Small intestine (tissue), 7 donors: ENCODE results near the gene FRMD1. TPM values are rescaled to one million over a fixed set of nuclear protein-coding genes. Genes with fewer than 3 reads are reported as not detected.
A peak's percentile ranks its signal among the peaks of the same experiment; 100 is the strongest.

Experiments
- DNase-seq, 2 donors: peaks; one replicate each; pipeline versions ENCODE4 v3.0.0 to v3.0.0-alpha.2; 2013
- FAIRE-seq: peaks from 2 replicates; lab custom pipeline; 2012; peaks lifted over from hg19 to GRCh38; lab: Jason Lieb, UNC
- H3K27ac ChIP-seq, 3 donors: one replicate each; pipeline ENCODE4 v1.5.1; 2013; ENCODE audit warnings: low read length in 2 of 3, mild to moderate bottlenecking in 2 of 3, control low read depth in 1 of 3, inconsistent platforms in 1 of 3, low read depth in 1 of 3, moderate library complexity in 1 of 3
- H3K27me3 ChIP-seq, 3 donors: one replicate each; pipeline ENCODE4 v1.6.1; 2013; ENCODE audit warnings: low read length in 3 of 3, inconsistent platforms in 1 of 3; ENCODE audit not compliant: control insufficient read depth in 3 of 3, insufficient read depth in 3 of 3
- H3K36me3 ChIP-seq, 3 donors: one replicate each; pipeline ENCODE4 v1.6.1; 2013; ENCODE audit warnings: low read length in 3 of 3, inconsistent platforms in 1 of 3, low read depth in 1 of 3, mild to moderate bottlenecking in 1 of 3, moderate library complexity in 1 of 3; ENCODE audit not compliant: control insufficient read depth in 3 of 3, insufficient read depth in 2 of 3
- H3K4me1 ChIP-seq, 3 donors: one replicate each; pipeline ENCODE4 v1.6.1; 2013; ENCODE audit warnings: low read length in 2 of 3, inconsistent platforms in 1 of 3, low read depth in 1 of 3, mild to moderate bottlenecking in 1 of 3, moderate library complexity in 1 of 3; ENCODE audit not compliant: control insufficient read depth in 3 of 3, insufficient read depth in 2 of 3
- H3K4me3 ChIP-seq, 3 donors: one replicate each; pipeline ENCODE4 v1.5.1; 2013; ENCODE audit warnings: low read length in 3 of 3, control low read depth in 1 of 3, inconsistent platforms in 1 of 3, low read depth in 1 of 3, mild to moderate bottlenecking in 1 of 3, moderate library complexity in 1 of 3
- H3K9me3 ChIP-seq, 2 donors: one replicate each; pipeline ENCODE4 v1.6.1; 2013; ENCODE audit warnings: low read depth in 1 of 2, low read length in 1 of 2; ENCODE audit not compliant: control insufficient read depth in 2 of 2, insufficient read depth in 1 of 2
- WGBS, 3 donors: extraction: QIAGEN DNeasy Blood & Tissue Kit; methylation state at CpG; one replicate each; pipeline ENCODE4 v1.1.7; 2013; 5-methylcytosine and 5-hydroxymethylcytosine counted together
- polyA plus RNA-seq, 4 donors: library from polyadenylated mRNA; stranded (reverse) in 3 of 4; unstranded in 1 of 4; fragments of 200-250 nt in 3 of 4; fragments of 120-200 nt in 1 of 4; gene quantifications; one replicate each; pipeline versions ENCODE4 v1.2.1 to v1.2.3, GENCODE V29; 2013
- donor health status: healthy with polysubstance abuse.
- donor health status: control.
- donor health status: control.
- donor health status: Bipolar disorder and iron deficiency.
- donor health status: healthy.

The FRMD1 gene
- polyA plus RNA-seq, 4 donors = 0.15 to 11.5 (median 1.3) TPM

- Histone ChIP-seq H3K4me1 (peaks cover 0 to 45% (median 0%) of the 10 kb centered on the region in 3 donors), H3K9me3 (peaks cover 0 to 16% of the 10 kb centered on the region in 2 donors), H3K4me3 (no peak overlapping the region), H3K36me3 (no peaks in the 10 kb centered on the region), H3K27ac (peak overlapping the region in 1 of 3 donors; percentile 97), H3K27me3 (no peaks in the 10 kb centered on the region)
- DNase-seq (no peak), FAIRE-seq (no peak)
- WGBS, 3 donors = 84 to 87% (median 84%) methylated on average over 34 of the region's 34 CpGs
Measured at GRCh38 chr6:168089186-168090063, 10.4 kb upstream of the FRMD1 start.

DNA sequence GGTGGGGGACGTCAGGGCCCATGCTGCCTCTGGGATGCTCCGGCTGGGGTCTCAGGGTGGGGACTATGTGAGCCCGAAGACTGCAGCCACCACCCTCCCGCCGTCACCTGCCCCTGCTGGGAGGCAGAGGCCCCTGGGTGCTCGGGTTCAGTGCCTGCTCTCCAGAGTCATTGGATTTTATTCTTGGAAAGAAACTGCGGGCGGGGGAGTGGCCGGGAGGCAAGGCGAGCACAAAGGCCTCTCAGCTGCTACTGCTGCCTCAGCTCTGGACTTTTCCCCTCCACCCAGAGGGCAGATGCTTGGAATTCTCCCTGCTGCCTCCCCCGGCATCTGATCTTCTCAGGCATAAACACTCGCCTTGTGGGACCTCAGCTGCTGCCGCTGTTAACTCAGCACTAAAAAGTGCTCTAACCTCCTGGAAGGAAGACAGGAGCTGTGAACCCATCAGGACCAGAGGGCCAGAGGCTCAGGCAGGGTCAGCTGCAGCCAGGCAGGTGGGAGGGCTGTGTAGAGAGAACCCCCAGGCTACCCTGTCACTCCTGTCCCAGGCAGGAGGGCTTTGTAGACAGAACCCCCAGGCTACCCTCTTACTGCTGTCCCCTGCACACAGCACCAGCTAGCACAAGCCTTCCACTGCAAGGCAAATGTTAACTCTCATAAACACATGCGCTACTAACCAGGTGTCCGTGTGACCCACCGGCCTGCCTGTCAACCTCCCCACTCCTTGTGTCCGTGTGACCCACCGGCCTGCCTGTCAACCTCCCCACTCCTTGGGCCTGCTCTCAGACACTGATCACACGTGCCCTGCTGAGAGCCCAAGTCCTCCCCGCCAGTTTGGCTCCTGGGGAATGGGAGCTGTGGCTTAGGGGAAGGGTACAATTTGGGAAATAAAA lies 9.4 kb upstream of the FRMD1 start:
- H3K27ac ChIP-seq = peak overlapping the region in 1 of 3 donors; percentile 97

GRCh38 chr6:168087436-168088160 lies 8.6 kb upstream of the FRMD1 start:
- Histone ChIP-seq H3K9me3 (peaks cover 0 to 9% of the 10 kb centered on the region in 2 donors), H3K36me3 (no peaks in the 10 kb centered on the region), H3K4me1 (peaks cover 0 to 53% (median 0%) of the 10 kb centered on the region in 3 donors), H3K4me3 (no peak overlapping the region), H3K27me3 (peaks cover 0 to 2% (median 0%) of the 10 kb centered on the region in 3 donors), H3K27ac (peak overlapping the region in 1 of 3 donors; percentile 97)
- 55 to 72% (median 67%) methylated on average over 22 to 25 of the region's 25 CpGs for WGBS, 3 donors
- DNase-seq (peak in 1 of 2 donors; percentile 31), FAIRE-seq (no peak)

More for the DNA sequence above, 9.4 kb upstream of the FRMD1 start:
- FAIRE-seq = no peak
- Histone ChIP-seq H3K9me3 (peaks cover 0 to 16% of the 10 kb centered on the region in 2 donors), H3K4me3 (no peak overlapping the region), H3K27me3 (peaks cover 0 to 2% (median 0%) of the 10 kb centered on the region in 3 donors), H3K4me1 (peaks cover 0 to 48% (median 0%) of the 10 kb centered on the region in 3 donors), H3K36me3 (no peaks in the 10 kb centered on the region)
- DNase-seq = peak; percentile 87 to 95
- WGBS, 3 donors = 31 to 51% (median 51%) methylated on average over 19 to 20 of the region's 20 CpGs

DNA sequence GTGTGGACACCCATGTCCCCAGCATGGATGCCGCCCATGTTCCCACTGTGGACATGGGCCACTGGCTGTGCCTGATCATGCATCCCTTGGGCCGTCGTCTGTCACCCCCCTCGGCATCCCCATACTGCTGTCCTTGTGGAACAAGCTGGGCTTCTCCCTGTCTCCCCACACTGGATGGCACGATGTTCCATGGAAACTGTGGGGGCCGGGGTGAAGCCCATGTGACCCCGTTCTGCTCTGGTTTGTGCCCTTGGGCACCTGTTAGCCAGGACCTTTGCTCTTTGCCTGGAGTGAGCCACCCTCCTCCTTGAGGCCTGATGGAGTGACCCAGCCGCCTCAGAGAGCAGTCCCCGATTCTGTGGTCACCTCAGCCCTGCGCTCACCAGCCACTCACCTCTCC lies 7.6 kb upstream of the FRMD1 start:
- Histone ChIP-seq H3K9me3 (no peaks in the 10 kb centered on the region), H3K4me1 (peaks cover 0 to 54% (median 0%) of the 10 kb centered on the region in 3 donors), H3K4me3 (no peak overlapping the region), H3K27me3 (peaks cover 0 to 2% (median 0%) of the 10 kb centered on the region in 3 donors), H3K27ac (no peak overlapping the region), H3K36me3 (no peaks in the 10 kb centered on the region)
- FAIRE-seq (no peak), DNase-seq (no peak)
- WGBS, 3 donors = 89 to 92% (median 91%) methylated on average over 10 of the region's 10 CpGs

DNA sequence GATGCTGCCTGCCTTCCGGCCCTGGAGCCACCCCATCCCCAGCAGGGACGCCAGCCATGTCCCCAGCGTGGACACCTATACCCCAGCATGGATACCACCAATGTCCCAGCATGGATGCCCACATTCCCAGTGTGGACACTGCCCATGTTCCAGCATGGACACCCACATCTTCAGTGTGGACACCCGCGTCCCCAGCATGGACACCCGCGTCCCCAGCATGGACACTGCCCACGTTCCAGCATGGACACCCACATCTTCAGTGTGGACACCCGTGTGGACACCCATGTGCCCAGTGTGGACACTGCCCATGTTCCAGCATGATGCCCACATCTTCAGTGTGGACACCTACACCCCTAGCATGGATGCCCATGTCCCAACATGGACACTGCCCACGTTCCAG lies 7.1 kb upstream of the FRMD1 start:
- FAIRE-seq = no peak
- Histone ChIP-seq H3K9me3 (no peaks in the 10 kb centered on the region), H3K36me3 (no peaks in the 10 kb centered on the region), H3K27me3 (peaks cover 0 to 2% (median 0%) of the 10 kb centered on the region in 3 donors), H3K27ac (no peak overlapping the region), H3K4me3 (no peak overlapping the region), H3K4me1 (peaks cover 0 to 50% (median 0%) of the 10 kb centered on the region in 3 donors)
- 89 to 95% (median 94%) methylated on average over 10 of the region's 10 CpGs for WGBS, 3 donors
- DNase-seq = no peak

DNA sequence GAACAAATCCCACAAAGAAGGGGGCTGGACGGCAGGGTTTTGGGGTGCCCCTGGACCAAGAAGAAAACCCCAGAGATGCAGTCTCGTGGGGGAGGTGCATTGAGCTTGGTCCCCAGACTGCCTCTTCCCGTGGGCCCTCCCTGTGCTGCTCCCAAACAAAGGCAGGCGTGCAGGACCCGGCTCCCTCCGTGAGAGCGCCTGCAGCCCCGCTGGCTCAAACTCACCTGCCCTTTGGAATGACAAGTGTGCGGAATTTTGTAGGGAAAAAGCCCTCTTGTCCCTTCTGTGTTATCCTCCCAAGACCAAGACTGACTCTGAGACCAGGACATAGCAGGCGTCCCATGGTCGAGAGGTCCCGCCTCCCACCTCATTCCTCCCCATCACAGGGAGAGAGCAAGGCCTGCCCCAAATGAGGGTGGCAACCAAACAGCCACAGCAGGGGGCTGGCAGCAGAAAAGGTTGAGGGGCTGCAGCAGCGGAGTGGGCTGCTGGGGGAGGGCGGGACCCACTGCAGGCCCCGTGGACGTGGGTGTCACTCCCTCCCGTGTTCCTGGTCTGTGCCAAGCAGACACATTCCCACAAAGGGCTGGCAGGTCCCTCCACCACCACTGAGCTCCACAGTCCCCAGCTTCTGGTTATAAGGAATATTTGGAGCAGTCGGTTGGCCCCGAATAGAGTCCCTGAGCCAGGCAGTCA lies 5.6 kb upstream of the FRMD1 start:
- Histone ChIP-seq H3K27ac (no peak overlapping the region), H3K36me3 (no peaks in the 10 kb centered on the region), H3K4me1 (peaks cover 0 to 48% (median 1%) of the 10 kb centered on the region in 3 donors), H3K4me3 (no peak overlapping the region), H3K9me3 (no peaks in the 10 kb centered on the region), H3K27me3 (peaks cover 0 to 2% (median 0%) of the 10 kb centered on the region in 3 donors)
- FAIRE-seq (no peak), DNase-seq (no peak)
- 87% methylated on average over 19 of the region's 19 CpGs for WGBS, 3 donors

GRCh38 chr6:168083514-168083885 lies 4.5 kb upstream of the FRMD1 start:
- Histone ChIP-seq H3K9me3 (no peaks in the 10 kb centered on the region), H3K27me3 (peaks cover 0 to 2% (median 0%) of the 10 kb centered on the region in 3 donors), H3K36me3 (no peaks in the 10 kb centered on the region), H3K4me3 (no peak overlapping the region), H3K27ac (no peak overlapping the region), H3K4me1 (peaks cover 0 to 48% (median 8%) of the 10 kb centered on the region in 3 donors)
- 19 to 55% (median 46%) methylated on average over 5 of the region's 5 CpGs for WGBS, 3 donors
- FAIRE-seq (no peak), DNase-seq (no peak)
